Body of pancreas (tissue), 4 donors: ENCODE results near the gene ATP13A3. TPM values are rescaled to one million over a fixed set of nuclear protein-coding genes. Genes with fewer than 3 reads are reported as not detected.

Source experiments
- ATAC-seq: fragments of 150-250 bp; one replicate; pipeline ENCODE4 v1.9.1; 2016
- DNase-seq, 4 donors: peaks; one replicate each; pipeline ENCODE4 v3.0.0-alpha.2; 2019
- H3K27ac ChIP-seq, 4 donors: fragments of 200-600 bp; sonication (generic); 1 replicate in 3 of 4; 2 replicates in 1 of 4; pipeline versions ENCODE4 v1.5.1 to v1.6.1; 2016 to 2019; ENCODE audit warnings: mild to moderate bottlenecking in 1 of 4, mixed read lengths in 1 of 4, moderate library complexity in 1 of 4
- H3K27me3 ChIP-seq, 2 donors: fragments of 200-600 bp; sonication (generic); one replicate each; pipeline ENCODE4 v1.6.0; 2016; ENCODE audit warnings: mild to moderate bottlenecking in 1 of 2
- H3K36me3 ChIP-seq, 2 donors: fragments of 200-600 bp; sonication (generic); replicated peaks in 1 of 2; 2 replicates each; pipeline ENCODE4 v1.5.1; 2016; ENCODE audit warnings: low read depth in 2 of 2; ENCODE audit not compliant: insufficient read depth in 1 of 2
- H3K4me1 ChIP-seq: fragments of 200-600 bp; sonication (generic); one replicate; pipeline ENCODE4 v1.6.0; 2016
- H3K4me3 ChIP-seq, 2 donors: fragments of 200-600 bp; sonication (generic); 1 replicate in 1 of 2; 2 replicates in 1 of 2; pipeline ENCODE4 v1.5.1; 2016 to 2019
- H3K9me3 ChIP-seq, 3 donors: fragments of 200-600 bp; sonication (generic); 1 replicate in 2 of 3; 2 replicates in 1 of 3; pipeline ENCODE4 v1.5.1; 2016
- CTCF ChIP-seq, 7 experiments: fragments of 450-650 bp in 4 of 7; fragments of 200-600 bp in 3 of 7; sonication (generic) in 3 of 7; IDR thresholded peaks; one replicate each; pipeline ENCODE4 v1.5.1; 2016 to 2019; ENCODE audit warnings: antibody characterized with exemption in 7 of 7
- POLR2A ChIP-seq, 3 donors: fragments of 450-650 bp; IDR thresholded peaks; one replicate each; pipeline ENCODE4 v1.6.1; 2016; ENCODE audit warnings: antibody characterized with exemption in 3 of 3, mild to moderate bottlenecking in 2 of 3
- WGBS, 2 donors: methylation state at CpG; one replicate each; pipeline ENCODE4 v1.1.5; 2017; 5-methylcytosine and 5-hydroxymethylcytosine counted together
- intact Hi-C: fragments of 100-400 bp; cut with DNase I; formaldehyde crosslinking; loops from one replicate; pipeline ENCODE4 v1.15.1; 2023
- total RNA-seq, 2 donors: library from RNA; depleted of rRNA; stranded (reverse); fragments of >200 nt; gene quantifications; one replicate each; pipeline ENCODE4 v1.1.0, GENCODE V29; 2016

Gene ATP13A3
- total RNA-seq, 2 donors from 2014 or later: 35.6 to 56.0 TPM

- Histone ChIP-seq H3K36me3 (no peaks in the 10 kb centered on the region), H3K9me3 (no peaks in the 10 kb centered on the region), H3K27ac (no peak overlapping the region), H3K27me3 (peaks cover 0 to 3% of the 10 kb centered on the region in 2 donors), H3K4me3 (no peak overlapping the region), H3K4me1 (no peaks in the 10 kb centered on the region)
- no peak for ATAC-seq
- no peak for DNase-seq
- intact Hi-C loops: no loop called here
- 50 to 58% methylated on average over 15 of the region's 15 CpGs for WGBS, 2 donors
- no peak for TF ChIP-seq POLR2A (IDR thresholded peaks at IDR 0.05)
- TF ChIP-seq CTCF (IDR thresholded peaks at IDR 0.05): no peak
Observed at GRCh38 chr3:194375473-194376240, 111.1 kb downstream of the ATP13A3 start.

- Histone ChIP-seq H3K9me3 (no peaks in the 10 kb centered on the region), H3K27ac (no peak overlapping the region), H3K27me3 (no peaks in the 10 kb centered on the region), H3K4me3 (no peak overlapping the region), H3K4me1 (no peaks in the 10 kb centered on the region), H3K36me3 (no peaks in the 10 kb centered on the region)
- DNase-seq (no peak), ATAC-seq (no peak)
- no peak for TF ChIP-seq CTCF (IDR thresholded peaks at IDR 0.05)
- intact Hi-C loops: no loop called here
- WGBS, 2 donors: 81 to 92% methylated on average over 10 of the region's 10 CpGs
Observed at GRCh38 chr3:194374935-194375334, 111.9 kb downstream of the ATP13A3 start.

GRCh38 chr3:194373899-194374298 lies 112.9 kb downstream of the ATP13A3 start:
- ATAC-seq: no peak
- Histone ChIP-seq H3K27ac (no peak overlapping the region), H3K9me3 (no peaks in the 10 kb centered on the region), H3K4me1 (no peaks in the 10 kb centered on the region), H3K36me3 (no peaks in the 10 kb centered on the region), H3K4me3 (no peak overlapping the region), H3K27me3 (no peaks in the 10 kb centered on the region)
- no peak for DNase-seq
- WGBS, 2 donors: 54 to 61% methylated on average over 8 of the region's 8 CpGs
- intact Hi-C loops: no loop called here
- TF ChIP-seq CTCF (IDR thresholded peaks at IDR 0.05) (no peak), POLR2A (IDR thresholded peaks at IDR 0.05) (no peak)

- no peaks in the 10 kb centered on the region for H3K36me3 ChIP-seq
- no peak for TF ChIP-seq POLR2A (IDR thresholded peaks at IDR 0.05)
- TF ChIP-seq CTCF (IDR thresholded peaks at IDR 0.05): no peak
- 77 to 82% methylated on average over 4 to 14 of the region's 14 CpGs for WGBS, 2 donors
- ATAC-seq (no peak), DNase-seq (no peak)
- no peaks in the 10 kb centered on the region for H3K27me3 ChIP-seq
- H3K4me3 ChIP-seq: no peak overlapping the region
- no peak overlapping the region for H3K27ac ChIP-seq
- no peaks in the 10 kb centered on the region for H3K9me3 ChIP-seq
- H3K4me1 ChIP-seq: no peaks in the 10 kb centered on the region
- intact Hi-C loops: no loop called here
Observed at GRCh38 chr3:194373028-194373427, 113.8 kb downstream of the ATP13A3 start.

- H3K9me3 ChIP-seq: no peaks in the 10 kb centered on the region
- 54 to 70% methylated on average over 10 of the region's 10 CpGs for WGBS, 2 donors
- H3K27me3 ChIP-seq: no peaks in the 10 kb centered on the region
- no peak overlapping the region for H3K4me3 ChIP-seq
- H3K4me1 ChIP-seq: no peaks in the 10 kb centered on the region
- DNase-seq (no peak), ATAC-seq (no peak)
- H3K27ac ChIP-seq: no peak overlapping the region
- intact Hi-C loops: no loop called here
- no peak for TF ChIP-seq POLR2A (IDR thresholded peaks at IDR 0.05)
- no peak for TF ChIP-seq CTCF (IDR thresholded peaks at IDR 0.05)
- H3K36me3 ChIP-seq: no peaks in the 10 kb centered on the region
Observed at GRCh38 chr3:194370753-194371152, 116.0 kb downstream of the ATP13A3 start.
